ENCODE results near the gene CLEC2A. TPM values are rescaled to one million over a fixed set of nuclear protein-coding genes. Genes with fewer than 3 reads are reported as not detected.
"Not testable (repeated sequence)": the region's sequence is repeated elsewhere in the genome, so short reads cannot be mapped to it uniquely, and the experiment has no call there.

The CLEC2A gene
- total and polyA plus RNA-seq, 2 donors from 2014 or later, result not detected

DNA sequence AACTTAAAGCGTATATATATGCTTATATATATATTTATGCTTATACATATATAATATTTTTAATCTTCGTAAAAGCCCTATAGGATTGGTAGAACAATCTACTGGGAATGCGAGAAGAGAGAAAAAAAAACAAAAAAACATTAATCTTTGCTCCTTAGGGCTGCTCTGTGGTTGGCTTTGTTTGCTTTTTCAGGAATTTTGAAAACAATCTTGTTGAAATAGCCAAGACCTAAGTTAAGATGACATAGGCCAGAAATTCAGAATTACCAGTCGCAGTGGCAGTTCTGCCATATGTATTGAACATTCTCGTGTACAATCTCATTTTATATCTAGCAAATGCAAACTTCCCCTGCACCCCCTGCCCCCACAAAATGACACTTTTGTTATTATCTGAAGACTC, 50.2 kb downstream of the CLEC2A start:
- FAIRE-seq (no peak), DNase-seq (no peak)
- intact Hi-C loops (cut with DNase I), result no loop called here
- Histone ChIP-seq H3K36me3 (ENCODE audit: control insufficient read depth in 2 of 3, insufficient read depth in 3 of 3, low read length in 3 of 3) (no peaks in the 10 kb centered on the region), H3K27me3 (ENCODE audit: control insufficient read depth, insufficient read depth, low read length) (no peaks in the 10 kb centered on the region), H3K4me3 (ENCODE audit: low read length in 3 of 3) (no peak overlapping the region), H3K9ac (ENCODE audit: low read length in 3 of 3) (no peak overlapping the region), H3K27ac (ENCODE audit: low read depth in 2 of 2, low read length in 2 of 2) (no peak overlapping the region), H3K4me1 (ENCODE audit: control insufficient read depth in 2 of 3, insufficient read depth in 2 of 3, low read depth in 1 of 3, low read length in 3 of 3) (no peaks in the 10 kb centered on the region), H3K9me3 (ENCODE audit: control insufficient read depth in 2 of 3, insufficient read depth in 1 of 3, low read length in 3 of 3) (no peaks in the 10 kb centered on the region)
- no peak for TF ChIP-seq CTCF (IDR thresholded peaks at IDR 0.05; ENCODE audit: borderline replicate concordance, extremely low read depth, insufficient read depth)

- TF ChIP-seq CTCF (IDR thresholded peaks at IDR 0.05; ENCODE audit: borderline replicate concordance, extremely low read depth, insufficient read depth), result no peak
- H3K36me3 ChIP-seq (ENCODE audit: control insufficient read depth in 2 of 3, insufficient read depth in 3 of 3, low read length in 3 of 3), result no peaks in the 10 kb centered on the region
- FAIRE-seq, result no peak
- intact Hi-C loops (cut with DNase I), result no loop called here
- no peak within 1 kb of the TSS for H3K9ac ChIP-seq (ENCODE audit: low read length in 3 of 3)
- H3K4me3 ChIP-seq (ENCODE audit: low read length in 3 of 3), result no peak within 1 kb of the TSS
- H3K27me3 ChIP-seq (ENCODE audit: control insufficient read depth, insufficient read depth, low read length), result no peaks in the 10 kb centered on the region
- H3K4me1 ChIP-seq (ENCODE audit: control insufficient read depth in 2 of 3, insufficient read depth in 2 of 3, low read depth in 1 of 3, low read length in 3 of 3), result no peaks in the 10 kb centered on the region
- no peak for DNase-seq
- H3K27ac ChIP-seq (ENCODE audit: low read depth in 2 of 2, low read length in 2 of 2), result no peak within 1 kb of the TSS
- H3K9me3 ChIP-seq (ENCODE audit: control insufficient read depth in 2 of 3, insufficient read depth in 1 of 3, low read length in 3 of 3), result no peaks in the 10 kb centered on the region
Observed at GRCh38 chr12:9881246-9881645, 50.9 kb downstream of the CLEC2A start, which contains the start of gene KLRF2. TSS of gene KLRF2 (plus strand) at chr12:9881489. CDS start at chr12:9881596, 107 bp downstream.

- FAIRE-seq, result no peak
- Histone ChIP-seq H3K4me3 (ENCODE audit: low read length in 3 of 3) (no peak overlapping the region), H3K27ac (ENCODE audit: low read depth in 2 of 2, low read length in 2 of 2) (no peak overlapping the region), H3K9ac (ENCODE audit: low read length in 3 of 3) (no peak overlapping the region), H3K4me1 (ENCODE audit: control insufficient read depth in 2 of 3, insufficient read depth in 2 of 3, low read depth in 1 of 3, low read length in 3 of 3) (no peaks in the 10 kb centered on the region), H3K9me3 (ENCODE audit: control insufficient read depth in 2 of 3, insufficient read depth in 1 of 3, low read length in 3 of 3) (no peaks in the 10 kb centered on the region), H3K27me3 (ENCODE audit: control insufficient read depth, insufficient read depth, low read length) (no peaks in the 10 kb centered on the region), H3K36me3 (ENCODE audit: control insufficient read depth in 2 of 3, insufficient read depth in 3 of 3, low read length in 3 of 3) (no peaks in the 10 kb centered on the region)
- intact Hi-C loops (cut with DNase I), result no loop called here
- DNase-seq, result no peak
- TF ChIP-seq CTCF (IDR thresholded peaks at IDR 0.05; ENCODE audit: borderline replicate concordance, extremely low read depth, insufficient read depth), result no peak
Observed at GRCh38 chr12:9880532-9881078, 51.6 kb downstream of the CLEC2A start.

DNA sequence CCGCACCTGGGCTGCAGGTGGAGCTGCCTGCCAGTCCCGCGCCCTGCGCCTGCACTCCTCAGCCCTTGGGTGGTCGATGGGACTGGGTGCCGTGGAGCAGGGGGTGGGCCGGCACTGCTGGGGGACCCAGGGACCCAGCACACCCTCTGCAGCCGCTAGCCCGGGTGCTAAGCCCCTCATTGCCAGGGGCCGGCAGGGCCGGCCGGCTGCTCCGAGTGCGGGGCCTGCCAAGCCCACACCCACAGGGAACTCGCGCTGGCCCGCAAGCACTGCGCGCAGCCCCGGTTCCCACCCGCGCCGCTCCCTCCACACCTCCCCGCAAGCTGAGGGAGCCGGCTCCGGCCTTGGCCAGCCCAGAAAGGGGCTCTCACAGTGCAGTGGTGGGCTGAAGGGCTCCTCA, 56.0 kb downstream of the CLEC2A start:
- H3K36me3 ChIP-seq (ENCODE audit: control insufficient read depth in 2 of 3, insufficient read depth in 3 of 3, low read length in 3 of 3); intact Hi-C loops (cut with DNase I); FAIRE-seq; H3K9ac ChIP-seq (ENCODE audit: low read length in 3 of 3); H3K9me3 ChIP-seq (ENCODE audit: control insufficient read depth in 2 of 3, insufficient read depth in 1 of 3, low read length in 3 of 3); DNase-seq; H3K4me3 ChIP-seq (ENCODE audit: low read length in 3 of 3); H3K4me1 ChIP-seq (ENCODE audit: control insufficient read depth in 2 of 3, insufficient read depth in 2 of 3, low read depth in 1 of 3, low read length in 3 of 3); H3K27me3 ChIP-seq (ENCODE audit: control insufficient read depth, insufficient read depth, low read length); H3K27ac ChIP-seq (ENCODE audit: low read depth in 2 of 2, low read length in 2 of 2): not testable (repeated sequence)

Data from kidney (tissue), 14 donors.